ENCODE results near the gene NANOS3.
"Not testable (repeated sequence)": the region's sequence is repeated elsewhere in the genome, so short reads cannot be mapped to it uniquely, and the experiment has no call there.

DNA sequence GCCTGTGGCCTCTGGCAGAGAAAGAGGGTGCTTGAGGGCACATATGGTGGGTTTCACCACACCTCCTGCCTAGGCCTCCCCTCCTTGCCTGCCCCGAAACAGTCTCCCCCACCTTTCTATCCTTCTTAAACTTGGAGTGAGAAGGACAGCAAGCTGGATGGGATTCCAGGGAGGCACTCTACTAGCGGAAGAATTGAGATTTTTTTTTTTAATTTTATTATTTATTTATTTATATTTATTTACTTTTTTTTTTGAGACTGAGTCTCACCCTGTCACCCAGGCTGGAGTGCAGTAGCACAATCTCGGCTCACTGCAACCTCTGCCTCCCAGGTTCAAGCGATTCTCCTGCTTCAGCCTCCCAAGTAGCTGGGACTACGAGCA, 25.2 kb upstream of the NANOS3 start:
- TF ChIP-seq, protein P1, sequence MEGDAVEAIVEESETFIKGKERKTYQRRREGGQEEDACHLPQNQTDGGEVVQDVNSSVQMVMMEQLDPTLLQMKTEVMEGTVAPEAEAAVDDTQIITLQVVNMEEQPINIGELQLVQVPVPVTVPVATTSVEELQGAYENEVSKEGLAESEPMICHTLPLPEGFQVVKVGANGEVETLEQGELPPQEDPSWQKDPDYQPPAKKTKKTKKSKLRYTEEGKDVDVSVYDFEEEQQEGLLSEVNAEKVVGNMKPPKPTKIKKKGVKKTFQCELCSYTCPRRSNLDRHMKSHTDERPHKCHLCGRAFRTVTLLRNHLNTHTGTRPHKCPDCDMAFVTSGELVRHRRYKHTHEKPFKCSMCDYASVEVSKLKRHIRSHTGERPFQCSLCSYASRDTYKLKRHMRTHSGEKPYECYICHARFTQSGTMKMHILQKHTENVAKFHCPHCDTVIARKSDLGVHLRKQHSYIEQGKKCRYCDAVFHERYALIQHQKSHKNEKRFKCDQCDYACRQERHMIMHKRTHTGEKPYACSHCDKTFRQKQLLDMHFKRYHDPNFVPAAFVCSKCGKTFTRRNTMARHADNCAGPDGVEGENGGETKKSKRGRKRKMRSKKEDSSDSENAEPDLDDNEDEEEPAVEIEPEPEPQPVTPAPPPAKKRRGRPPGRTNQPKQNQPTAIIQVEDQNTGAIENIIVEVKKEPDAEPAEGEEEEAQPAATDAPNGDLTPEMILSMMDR (IDR thresholded peaks at IDR 0.05; ENCODE audit: low read depth, low read length, poor library complexity, severe bottlenecking), result not testable (repeated sequence)
- not testable (repeated sequence) for TF ChIP-seq EZH2phosphoT487 (IDR thresholded peaks at IDR 0.05; ENCODE audit: borderline replicate concordance, low read length)

All from DOHH2 (cell line).